GM21723 (cell line): ENCODE measurements around the gene MOCS1.

Source experiments
- ATAC-seq: cut with Tn5 transposase; IDR thresholded peaks from one replicate; pipeline ENCODE4 v1.9.1; 2021; ENCODE audit warnings: mild to moderate bottlenecking, moderate library complexity; ENCODE audit not compliant: unreplicated experiment

MOCS1 gene

DNA sequence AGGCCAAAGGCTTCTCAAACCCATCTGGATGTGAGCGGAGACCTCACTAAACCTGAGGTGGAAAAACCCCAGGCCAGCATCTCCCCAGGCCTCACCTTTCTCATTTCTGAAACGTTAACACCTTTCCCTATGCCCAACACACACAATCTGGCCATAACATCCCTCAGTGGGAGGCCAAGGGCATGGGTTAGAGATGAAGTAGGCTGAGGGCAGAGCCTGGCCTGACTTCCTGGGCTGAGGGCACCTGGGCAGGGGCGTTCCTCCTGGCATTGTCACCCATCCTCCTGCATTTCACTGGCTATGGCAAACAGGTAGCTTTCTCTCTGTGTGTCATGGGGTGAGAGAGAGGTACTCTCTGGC, 8.4 kb downstream of the MOCS1 start:
- no peak for ATAC-seq

DNA sequence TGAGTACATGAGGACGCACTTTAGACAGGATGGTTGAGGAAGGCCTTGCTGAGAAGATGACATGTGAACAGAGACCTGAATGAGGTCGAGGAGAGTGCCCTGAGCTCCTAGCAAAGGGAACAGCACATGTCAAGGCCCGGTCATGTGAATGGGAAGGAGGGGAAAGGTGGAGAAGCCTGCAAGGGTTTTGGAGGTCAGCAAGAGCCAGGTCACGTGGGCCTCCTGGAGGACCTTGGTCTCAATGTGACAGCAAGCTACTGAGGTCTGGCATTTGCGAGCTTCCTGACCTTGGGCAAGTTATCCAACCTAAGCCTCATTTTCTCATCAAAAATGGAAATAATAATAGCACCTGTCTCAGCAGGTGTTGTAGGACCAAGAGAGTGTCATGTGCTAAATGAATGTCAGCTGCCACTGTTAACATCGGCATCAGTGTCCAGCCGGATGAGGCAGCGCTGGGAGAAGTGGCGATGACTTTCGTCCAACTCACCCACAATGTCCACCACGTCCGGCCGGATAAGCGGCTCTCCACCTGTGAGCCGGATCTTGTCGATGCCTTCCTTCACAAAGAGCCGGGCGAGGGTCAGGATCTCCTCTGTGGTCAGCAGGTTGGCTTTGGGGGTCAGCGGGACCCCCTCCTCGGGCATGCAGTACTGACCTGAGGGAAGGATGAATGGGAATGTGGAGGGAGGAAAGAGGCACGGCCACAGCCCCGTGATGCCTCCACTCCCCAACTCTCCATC, 8.9 kb downstream of the MOCS1 start:
- ATAC-seq: no peak

DNA sequence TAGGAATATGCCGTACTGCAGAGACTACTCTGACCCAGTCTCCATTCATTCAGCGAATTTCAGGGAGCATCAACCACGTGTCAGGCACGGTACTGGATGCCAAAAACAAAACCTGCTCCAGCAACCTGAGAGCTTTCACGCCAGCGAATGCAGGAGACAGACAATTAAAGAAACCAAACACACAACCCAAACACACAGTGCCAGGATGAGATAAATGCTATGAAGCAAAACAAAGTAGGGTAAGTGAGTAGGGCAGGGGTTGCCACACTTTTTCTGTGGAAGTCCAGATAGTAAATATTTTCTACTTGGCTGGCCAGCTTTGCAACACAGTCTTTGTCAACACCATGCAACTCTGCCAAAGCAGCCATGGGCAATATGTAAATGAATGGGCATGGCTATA, 10.0 kb downstream of the MOCS1 start:
- no peak for ATAC-seq

DNA sequence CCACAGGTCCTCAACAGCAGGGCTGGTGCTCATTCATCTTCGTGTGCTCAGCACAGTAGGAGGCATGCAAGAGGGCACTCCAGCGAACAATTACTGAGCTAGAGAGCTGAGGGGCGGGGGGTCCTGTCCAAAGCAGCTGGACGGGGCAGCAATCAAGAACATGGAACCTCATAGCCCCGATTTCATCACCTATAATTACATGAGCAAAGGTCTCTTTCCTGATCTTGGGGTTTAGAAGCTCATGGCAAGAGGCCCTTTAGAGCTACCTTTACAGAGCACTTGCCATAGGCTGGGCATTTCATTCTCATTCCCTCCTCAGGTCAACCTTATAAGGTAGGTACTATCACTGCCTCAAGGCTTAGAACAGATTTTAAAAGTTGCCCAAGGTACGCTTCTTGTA, 10.4 kb downstream of the MOCS1 start:
- no peak for ATAC-seq

DNA sequence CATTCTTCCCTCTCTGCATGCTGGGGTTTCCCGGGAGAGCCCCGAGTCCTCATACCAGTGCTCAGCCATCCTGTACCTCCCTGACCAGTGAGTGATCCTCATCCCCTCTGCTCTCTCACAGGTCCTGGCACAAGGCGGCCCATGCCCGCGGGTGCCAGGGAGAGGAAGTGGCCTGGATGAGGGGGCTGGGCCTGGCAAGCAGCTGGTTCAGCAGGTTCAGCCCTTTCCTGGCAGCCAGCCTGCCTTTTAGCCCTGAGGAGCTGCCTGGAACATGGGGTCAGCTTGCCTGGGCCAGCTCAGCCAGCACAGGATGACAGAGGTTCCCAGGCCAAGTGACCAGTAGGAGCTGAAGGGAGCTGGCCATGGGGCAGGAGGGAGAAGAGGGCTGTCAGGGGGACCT, 10.9 kb downstream of the MOCS1 start:
- ATAC-seq: no peak

DNA sequence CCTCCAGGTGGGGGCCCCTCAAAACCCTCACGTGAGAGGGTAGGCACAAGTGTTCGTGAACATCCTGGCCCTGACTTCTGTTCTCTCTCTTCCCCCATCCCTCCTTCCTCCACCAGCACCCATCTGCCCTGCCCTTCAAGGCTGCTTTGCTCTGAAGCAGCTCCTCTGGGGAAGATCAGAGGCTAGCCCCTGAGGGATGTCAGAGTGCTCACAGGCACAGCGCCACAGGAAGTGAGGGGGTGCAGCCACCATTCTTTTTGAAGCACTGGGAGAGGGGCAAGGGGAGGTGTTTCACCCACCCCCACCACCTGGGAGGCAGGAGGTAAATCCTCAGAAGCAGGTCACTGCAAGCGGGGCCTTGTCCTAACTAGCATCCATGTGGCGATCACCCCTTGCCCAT, 11.4 kb downstream of the MOCS1 start:
- ATAC-seq: no peak

DNA sequence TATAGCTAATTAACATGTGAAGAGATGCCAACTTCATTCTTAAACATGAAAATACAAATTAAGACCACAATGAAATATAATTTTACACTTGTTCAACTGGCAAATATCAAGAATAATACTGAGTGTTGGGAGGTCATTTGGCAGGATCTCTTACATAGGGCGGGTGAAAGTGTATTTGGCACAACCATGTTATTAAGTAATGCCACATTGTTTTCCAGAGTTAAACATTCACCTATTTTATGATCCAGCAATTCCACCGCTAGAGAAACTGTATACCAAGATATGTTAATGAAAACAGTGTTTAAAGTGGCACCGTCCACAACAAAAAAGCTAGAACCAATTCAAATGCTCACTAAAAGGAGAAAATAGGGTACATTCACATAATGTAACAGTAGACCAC, 14.1 kb downstream of the MOCS1 start:
- no peak for ATAC-seq

DNA sequence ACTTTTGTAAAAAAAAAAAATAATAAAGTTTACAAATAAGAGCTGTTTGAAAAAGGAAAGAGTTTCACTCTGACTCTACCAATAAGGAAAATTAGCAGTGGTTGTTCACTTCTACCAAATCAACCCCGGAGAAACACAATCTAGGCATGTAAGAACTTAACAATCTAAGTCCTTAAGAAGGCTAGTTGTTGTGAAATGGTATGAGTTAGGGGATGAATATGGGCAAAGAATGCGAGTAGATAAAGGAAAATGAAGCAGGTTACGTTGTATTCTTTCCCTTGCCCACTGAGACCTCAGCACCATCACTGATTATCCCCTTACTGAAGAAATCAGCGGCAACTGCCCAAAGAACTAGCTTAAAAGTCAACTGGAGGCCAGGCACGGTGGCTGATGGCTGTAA, 15.4 kb downstream of the MOCS1 start:
- ATAC-seq: no peak

DNA sequence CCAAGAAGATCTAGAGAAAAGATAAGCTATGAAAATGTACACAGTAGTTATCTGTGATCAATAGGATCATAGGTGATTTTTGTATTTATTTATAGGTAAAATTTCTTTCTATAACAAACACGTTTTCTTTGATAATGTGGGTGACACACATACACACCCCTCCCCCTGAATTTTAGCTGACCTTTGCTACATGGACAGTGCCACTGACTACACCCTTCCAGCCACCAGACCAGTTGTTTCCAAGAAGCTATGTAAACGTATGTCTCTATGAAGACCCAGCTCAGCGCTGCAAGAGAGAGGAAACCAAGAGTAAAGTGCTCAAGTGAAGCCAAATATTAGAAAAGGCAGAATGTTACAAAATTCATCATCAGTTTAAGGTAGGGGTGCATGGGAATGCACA, 16.3 kb downstream of the MOCS1 start:
- ATAC-seq: no peak

DNA sequence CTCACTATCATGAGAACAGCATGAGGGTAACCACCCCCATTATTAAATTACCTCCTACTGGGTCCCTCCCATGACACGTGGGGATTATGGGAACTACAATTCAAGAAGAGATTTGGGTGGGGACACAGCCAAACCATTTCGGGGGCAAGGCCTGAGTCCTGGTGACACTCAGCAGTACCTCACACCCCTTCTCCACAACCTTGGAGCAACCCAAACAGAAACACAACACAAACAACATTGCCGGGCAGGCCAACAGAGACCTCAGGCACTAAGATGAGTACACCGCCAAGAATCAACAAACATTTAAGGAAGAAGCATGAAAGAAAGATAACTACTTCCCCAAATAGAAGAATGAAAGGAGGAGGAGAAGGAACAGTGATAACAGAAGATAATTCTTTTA, 16.9 kb downstream of the MOCS1 start:
- ATAC-seq: no peak

DNA sequence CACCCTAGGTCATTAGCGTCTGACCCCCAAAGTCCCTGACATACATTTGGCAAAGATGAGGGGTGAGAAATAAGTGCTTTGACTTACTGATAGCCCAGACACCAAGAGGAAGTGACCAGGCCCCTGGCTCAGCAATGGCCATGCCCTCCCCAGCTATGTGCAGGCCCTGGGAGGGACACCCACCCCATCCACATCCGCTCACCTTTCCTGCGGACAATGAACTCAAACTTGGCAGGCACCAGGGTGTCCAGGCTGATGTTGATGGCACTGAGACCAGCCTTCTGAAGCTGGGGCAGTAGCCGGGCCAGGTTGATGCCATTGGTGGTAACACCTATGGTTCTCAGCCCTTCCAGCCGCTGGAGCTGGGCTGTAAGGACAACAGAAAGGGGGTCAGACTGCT, 18.4 kb downstream of the MOCS1 start:
- ATAC-seq: no peak

DNA sequence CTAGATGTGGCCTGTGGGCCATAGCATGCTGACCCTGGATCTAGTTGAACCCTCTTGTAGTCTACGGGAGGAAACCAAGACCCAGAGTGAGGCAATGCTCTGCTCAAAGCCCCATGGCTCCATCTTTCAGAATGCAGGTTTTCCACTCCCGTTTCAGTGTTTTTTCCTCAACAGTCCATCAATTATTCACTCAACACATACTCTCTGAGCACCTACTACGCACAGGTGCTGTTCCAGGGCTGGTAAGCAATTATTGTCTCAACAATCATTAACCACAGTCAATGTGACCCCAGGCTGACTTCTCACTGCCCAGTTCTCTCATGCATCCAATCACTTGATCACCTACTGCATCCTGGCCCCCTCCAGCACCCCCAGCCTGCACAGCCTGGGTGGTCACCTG, 20.0 kb downstream of the MOCS1 start:
- no peak for ATAC-seq

DNA sequence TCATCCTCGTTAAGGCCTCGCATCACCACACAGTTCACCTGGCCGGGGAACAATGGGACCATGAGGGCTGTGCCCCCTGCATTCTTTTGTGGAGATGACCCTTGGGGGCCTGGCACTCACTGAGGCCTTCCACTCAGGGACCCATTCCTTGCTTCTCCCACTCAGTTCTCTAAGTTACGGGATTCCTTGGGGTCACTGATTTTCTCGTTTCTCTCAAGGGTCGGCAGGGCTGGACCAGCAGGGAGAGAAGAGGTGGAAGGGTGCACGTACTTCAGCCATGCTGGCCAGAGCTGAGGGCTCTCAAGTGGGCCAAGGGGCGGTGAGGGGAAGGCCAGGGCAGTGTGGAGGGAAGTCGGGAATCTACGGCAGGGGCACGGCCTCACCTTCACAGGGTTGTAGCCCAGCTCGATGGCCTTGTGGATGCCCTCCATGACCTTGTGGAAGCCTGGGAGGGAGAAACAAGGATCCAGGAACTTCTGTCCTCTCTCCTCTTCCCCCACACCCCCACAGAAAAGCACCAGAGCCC, 20.8 kb downstream of the MOCS1 start:
- no peak for ATAC-seq

DNA sequence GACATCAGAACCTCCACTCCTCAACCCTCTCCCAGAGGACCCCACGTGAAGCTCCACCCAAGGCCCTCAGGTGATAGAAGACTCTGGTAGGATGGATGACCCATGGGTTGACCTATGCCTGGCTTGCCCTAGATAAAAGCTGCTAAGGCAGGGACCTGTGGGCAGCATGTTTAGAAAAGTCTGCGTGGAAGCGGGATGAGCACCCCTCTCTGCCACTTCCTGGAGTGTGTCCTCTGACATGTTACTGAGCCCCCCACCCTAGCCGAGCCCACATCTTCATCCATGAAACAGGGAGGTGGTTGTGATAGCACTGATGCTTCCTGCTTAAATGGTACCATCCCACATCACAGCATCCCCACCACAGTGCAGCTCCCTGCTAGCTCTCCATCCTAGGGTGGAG, 21.8 kb downstream of the MOCS1 start:
- ATAC-seq: no peak

DNA sequence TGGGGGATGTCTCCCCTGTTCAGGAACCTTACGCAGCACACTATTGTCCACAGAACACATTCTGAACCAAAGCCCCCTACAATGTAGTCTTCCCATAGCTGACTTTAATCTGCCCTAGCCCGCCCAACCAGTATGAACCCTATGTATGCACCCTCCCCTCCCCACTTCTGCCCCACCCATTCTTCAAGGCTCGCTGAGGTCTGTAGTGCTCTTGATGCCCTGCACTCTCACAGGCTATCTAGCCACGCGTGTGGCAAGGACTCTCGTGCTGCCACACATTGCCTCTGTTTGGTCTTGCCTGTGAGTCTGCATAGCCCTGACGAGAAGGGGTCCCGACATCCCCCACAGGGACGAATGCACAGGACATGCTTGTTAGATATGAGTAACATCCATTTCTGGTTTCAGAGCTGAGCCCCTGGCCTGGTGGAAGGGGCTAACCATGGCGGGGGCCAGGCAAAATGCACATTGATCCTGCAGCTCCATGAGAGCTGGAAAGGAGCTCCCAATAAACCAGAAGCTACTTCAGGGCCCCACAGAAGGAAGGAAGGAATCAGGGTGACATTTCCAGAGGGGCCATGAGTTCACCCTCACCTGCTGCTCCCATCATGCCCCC, 22.6 kb downstream of the MOCS1 start:
- no peak for ATAC-seq

DNA sequence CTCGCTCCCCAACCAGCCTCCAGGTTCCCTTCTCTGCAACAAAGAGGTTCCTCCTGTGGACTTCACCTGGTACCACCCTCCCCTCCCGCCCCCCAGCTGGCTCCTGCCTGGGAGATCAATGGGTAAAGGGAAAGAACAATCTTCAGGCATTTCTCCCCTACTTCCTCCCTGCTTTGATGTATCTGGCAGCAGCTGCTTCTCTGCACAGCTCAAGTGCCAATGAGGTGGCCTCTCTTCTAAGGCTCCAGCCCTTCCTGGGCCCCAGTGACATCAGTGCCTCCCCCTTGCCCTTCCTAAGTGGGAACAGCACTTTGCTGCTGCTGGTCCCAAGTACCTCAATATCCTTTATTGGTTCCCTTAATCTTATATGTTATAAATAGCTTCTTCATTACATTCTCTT, 23.5 kb downstream of the MOCS1 start:
- ATAC-seq: no peak

DNA sequence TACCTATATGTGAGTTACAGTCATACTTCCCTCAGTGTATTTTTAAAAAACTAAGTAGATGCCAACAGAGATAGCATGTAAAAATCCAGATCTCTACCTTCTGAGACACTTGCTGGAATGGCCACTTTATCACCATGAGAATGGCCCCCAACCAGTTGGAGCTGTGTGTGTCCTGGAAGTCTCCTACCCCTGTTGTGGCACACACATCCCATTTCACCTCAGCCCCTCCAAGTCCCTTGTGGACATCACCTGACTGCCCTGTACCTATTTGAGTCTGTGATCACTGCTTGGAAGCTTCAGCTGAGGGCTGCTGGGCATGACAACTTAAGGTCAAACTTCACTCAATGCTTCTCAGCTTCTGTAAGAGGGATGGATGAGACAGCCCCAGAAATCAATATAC, 24.1 kb downstream of the MOCS1 start:
- ATAC-seq: no peak

DNA sequence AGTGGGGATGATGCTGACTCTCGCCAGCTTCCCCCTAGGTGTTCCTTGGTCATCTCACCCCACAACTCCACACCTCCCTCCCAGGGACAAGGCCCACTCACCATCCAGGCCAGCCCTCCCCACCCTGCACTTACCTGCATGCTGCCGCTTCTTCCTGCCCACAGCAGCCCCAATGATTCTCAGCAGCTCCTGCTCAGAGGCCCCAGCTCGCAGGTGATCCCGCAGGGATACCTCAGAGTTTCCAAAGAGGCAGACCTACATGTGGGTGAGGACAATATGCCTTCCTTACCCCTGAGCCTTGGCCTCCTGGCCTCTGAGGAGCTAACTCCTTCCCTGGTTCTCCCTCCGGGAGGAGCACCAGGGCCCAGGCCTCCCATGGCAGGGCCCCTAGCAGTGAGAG, 24.6 kb downstream of the MOCS1 start:
- no peak for ATAC-seq

DNA sequence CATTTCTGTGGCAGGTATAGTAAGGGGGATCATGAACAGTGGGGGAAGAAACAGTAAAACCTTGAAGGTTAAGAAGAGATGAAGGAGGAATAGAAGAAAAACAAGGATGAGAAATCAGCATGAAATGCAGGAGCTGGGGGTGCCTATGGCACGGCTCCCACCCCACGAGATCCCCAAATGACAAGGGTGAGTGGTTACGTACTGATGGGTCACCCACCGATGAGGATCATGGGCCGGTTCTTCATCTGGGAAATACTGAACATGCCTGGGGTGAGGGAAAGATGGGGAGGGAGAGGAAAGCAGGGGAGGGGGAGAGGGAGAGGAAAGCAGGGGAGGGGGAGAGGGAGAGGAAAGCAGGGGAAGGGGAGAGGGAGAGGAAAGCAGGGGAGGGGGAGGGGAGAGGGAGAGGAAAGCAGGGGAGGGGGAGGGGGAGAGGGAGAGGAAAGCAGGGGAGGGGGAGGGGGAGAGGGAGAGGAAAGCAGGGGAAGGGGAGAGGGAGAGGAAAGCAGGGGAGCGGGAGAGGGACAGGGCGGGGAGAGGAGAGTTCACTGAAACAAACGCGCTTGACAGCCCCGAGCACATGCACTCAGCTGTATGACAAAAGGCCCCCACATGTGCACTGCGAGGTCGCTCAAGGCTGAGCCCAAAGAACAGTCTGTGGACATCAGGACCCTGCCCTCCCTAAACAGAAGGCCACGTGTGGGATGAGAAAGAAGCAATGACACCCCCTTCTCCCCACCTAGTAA, 25.3 kb downstream of the MOCS1 start:
- no peak for ATAC-seq

DNA sequence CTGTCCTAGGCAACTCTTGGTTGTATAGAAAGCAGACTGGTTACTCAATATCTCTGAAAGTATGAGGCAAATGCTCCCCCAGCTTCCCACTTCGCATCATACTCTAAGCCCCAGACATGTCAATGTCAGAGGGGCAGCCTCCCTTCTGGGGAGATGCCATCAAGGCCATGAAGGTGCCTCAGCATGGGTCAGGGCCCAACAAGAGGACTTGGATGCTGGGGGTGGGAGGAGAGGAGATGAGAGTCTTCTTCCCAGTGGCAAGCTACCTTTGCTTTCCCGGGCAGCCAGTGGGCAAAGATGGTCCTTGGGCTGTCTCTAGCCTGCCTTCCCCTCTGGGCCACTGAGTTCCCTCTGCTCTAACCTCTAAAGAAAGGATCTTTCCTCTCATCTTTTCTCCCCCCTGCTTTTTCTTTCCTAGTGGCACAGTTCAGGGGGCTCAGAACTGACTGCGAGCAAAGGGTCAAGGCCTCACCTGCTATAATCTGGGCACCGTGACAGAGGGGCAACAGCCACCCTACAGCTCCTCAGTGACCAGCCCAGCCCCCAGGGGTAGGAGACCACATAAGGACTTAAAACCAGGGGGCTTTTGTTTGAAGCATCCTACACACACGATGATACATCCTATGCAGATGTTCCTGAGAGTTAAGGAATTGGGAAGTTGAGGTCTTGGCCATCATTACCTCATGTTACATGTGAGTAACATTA, 26.2 kb downstream of the MOCS1 start:
- no peak for ATAC-seq

DNA sequence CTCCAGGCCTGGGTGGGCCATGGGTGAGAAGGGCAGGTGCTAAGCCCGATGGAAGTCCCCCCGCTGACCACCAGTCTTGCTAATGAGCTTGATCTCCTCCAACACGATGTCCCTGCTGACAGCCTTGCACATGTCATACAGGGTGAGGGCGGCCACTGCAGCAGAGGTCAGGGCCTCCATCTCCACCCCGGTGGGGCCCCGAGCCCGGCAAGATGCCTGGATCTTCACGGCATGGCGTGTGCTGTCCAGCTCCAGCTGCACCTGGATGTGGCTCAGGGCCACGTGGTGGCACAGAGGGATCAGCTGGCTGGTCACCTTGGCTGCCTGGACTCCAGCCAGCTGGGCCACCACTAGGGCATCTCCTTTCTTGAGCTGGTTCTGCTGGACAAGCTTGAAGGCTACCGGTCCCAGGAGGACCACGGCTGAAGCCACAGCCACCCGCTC, 27.9 kb downstream of the MOCS1 start:
- no peak for ATAC-seq

DNA sequence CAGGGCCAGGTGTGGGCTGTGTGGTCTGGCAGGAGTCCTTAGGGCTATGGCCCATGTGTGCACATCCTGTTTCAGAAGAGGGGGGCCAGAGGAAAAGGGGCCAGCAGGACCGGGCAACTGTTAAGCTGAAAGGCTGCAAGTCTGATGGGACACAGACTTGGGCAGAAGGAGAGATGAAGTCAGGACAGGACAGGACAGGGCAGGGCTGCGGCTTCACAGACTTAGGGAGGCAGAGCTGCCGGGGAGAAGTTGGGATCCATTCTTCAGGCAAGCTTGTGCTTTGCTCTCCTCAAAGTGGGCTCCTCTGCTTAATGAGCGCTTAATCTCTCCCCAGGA, 28.7 kb downstream of the MOCS1 start:
- ATAC-seq: no peak
